COLO668 (cell line): Measurements from ENCODE around the gene P2RX2.

Experiments used
- DNase-seq: peaks from one replicate; lab custom pipeline; 2025; ENCODE audit not compliant: unreplicated experiment; lab: John Stamatoyannopoulos, UW

The P2RX2 gene

GRCh38 chr12:132619386-132620112 is 973 bp downstream of the P2RX2 start:
- DNase-seq: no peak

GRCh38 chr12:132620113-132620898 is 1.7 kb downstream of the P2RX2 start:
- DNase-seq: no peak

- DNase-seq: peak; percentile 23
Observed at GRCh38 chr12:132620899-132621656, 2.5 kb downstream of the P2RX2 start.

GRCh38 chr12:132621657-132622435 is 3.3 kb downstream of the P2RX2 start:
- DNase-seq: no peak

GRCh38 chr12:132622437-132623071 is 4.0 kb downstream of the P2RX2 start:
- DNase-seq: no peak

GRCh38 chr12:132623072-132623869 is 4.7 kb downstream of the P2RX2 start:
- DNase-seq: no peak

GRCh38 chr12:132624186-132624855 is 5.7 kb downstream of the P2RX2 start:
- no peak for DNase-seq

- DNase-seq: no peak
Observed at GRCh38 chr12:132624910-132625630, 6.5 kb downstream of the P2RX2 start.

GRCh38 chr12:132625731-132626430 is 7.3 kb downstream of the P2RX2 start:
- DNase-seq: no peak

GRCh38 chr12:132629330-132629729 is 10.8 kb downstream of the P2RX2 start:
- no peak for DNase-seq

GRCh38 chr12:132630672-132631071 is 12.1 kb downstream of the P2RX2 start:
- no peak for DNase-seq

- DNase-seq: no peak
Observed at GRCh38 chr12:132631666-132632065, 13.1 kb downstream of the P2RX2 start.

- DNase-seq: no peak
Observed at GRCh38 chr12:132632521-132633228, 14.1 kb downstream of the P2RX2 start.

GRCh38 chr12:132633398-132633797 is 14.8 kb downstream of the P2RX2 start:
- no peak for DNase-seq

GRCh38 chr12:132633901-132634300 is 15.3 kb downstream of the P2RX2 start:
- DNase-seq: no peak

- DNase-seq: no peak
Observed at GRCh38 chr12:132634411-132634990, 15.9 kb downstream of the P2RX2 start.
